ENCODE results near the gene CALCOCO1.
A peak's percentile ranks its signal among the peaks of the same experiment; 100 is the strongest.
"Not testable (repeated sequence)": the region's sequence is repeated elsewhere in the genome, so short reads cannot be mapped to it uniquely, and the experiment has no call there.

Gene CALCOCO1

GRCh38 chr12:53727310-53728041, at the start of gene CALCOCO1:
Gene CALCOCO1, minus strand, starts transcription at chr12:53727452. Its CDS starts 2,210 bp downstream, at chr12:53725242.
- peak; percentile 91 to 99 for DNase-seq

DNA sequence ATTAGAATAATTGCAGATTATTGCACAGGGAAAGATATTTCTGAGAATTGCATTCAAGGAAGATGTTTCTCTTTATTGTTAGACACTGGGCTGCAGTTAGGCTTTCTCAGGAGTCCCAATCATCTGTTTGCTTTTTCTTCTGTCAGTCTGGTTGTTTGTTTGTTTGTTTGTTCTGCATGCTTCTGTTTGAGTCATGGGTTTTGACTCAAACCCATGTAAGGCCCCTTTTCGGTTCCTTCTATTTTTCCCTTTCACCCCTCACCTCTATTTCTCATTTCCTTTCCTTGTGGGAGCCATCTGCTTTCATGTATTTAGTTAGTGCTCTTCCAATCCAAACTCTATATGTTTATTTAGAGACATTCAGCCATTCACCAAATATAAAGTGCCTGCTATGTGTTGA, 49.6 kb upstream of the CALCOCO1 start:
- DNase-seq: no peak

DNA sequence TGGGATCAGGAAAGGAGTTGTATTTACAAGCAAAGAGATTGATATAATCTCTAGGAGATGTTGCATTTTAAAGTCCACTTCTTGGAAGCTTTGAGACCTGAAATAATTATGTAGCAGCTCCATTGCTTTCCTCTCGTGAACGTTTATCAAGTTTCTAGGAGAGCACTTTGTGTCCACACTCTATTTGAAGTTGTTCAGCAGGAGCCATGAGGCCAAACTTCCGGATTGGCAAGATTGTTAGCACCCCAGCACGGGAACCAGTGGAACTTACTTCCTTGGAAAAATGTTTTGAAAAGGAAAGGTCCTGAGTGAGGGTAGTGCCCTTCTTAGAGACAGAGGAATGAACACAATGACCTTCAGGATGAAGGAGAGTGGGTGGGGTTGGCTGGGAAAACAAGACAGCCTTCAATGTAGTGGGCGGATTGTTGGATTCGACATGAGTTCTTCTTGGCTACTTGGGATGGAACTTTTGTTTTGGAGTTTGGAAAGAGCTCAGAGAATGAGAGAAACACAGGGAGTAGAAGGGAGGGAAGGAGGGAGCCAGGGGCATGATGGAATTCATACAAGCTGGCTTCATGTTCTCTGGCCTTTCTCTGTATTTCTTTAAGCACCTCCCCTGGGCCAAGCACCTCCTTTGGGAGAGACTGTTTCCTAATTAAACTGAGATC, 48.4 kb upstream of the CALCOCO1 start:
- DNase-seq: no peak

DNA sequence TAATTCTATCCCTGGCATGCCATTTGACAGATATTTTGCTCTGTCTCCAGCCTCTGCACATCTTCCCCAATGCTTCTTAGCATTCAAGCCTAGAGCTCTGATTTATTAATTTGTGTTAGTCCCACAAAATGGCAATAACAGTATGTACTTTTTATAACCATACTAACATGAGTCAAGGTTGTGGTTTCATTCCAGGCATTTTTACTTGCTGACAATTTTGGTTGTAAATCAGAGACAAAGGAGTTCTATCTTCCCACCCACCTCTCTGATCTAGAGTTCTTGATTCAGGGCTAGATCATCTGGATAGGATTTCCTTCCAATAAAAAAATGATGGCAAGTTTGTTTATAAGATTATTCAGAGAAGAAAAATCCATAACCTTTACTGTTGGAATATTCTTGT, 43.0 kb upstream of the CALCOCO1 start:
- no peak for DNase-seq

- no peak for DNase-seq
Observed at GRCh38 chr12:53768976-53769375, 41.7 kb upstream of the CALCOCO1 start.

GRCh38 chr12:53766881-53767280, 39.6 kb upstream of the CALCOCO1 start:
- no peak for DNase-seq

DNA sequence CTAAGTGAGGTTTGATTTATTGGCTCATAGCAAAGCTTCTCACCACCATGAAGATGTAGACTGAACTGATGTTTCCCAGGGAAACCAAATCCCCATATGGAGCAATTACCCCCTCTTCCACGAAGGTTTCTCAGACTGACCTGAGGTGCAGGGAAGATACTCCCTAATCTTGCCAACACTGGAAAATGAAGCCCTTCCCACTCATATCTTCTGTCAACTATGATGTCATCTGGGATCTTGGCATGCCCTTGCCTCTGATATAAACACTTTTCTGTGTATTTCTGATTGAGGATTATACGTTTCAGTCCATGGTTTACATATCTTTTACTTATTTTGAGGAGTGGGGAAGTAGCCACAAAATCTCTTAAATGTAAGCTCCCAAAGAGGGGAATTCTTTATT, 38.6 kb upstream of the CALCOCO1 start:
- no peak for DNase-seq

- DNase-seq: no peak
Observed at GRCh38 chr12:53764615-53765014, 37.4 kb upstream of the CALCOCO1 start.

- not testable (repeated sequence) for DNase-seq
Observed at GRCh38 chr12:53762793-53763192, 35.5 kb upstream of the CALCOCO1 start.

- no peak for DNase-seq
Observed at GRCh38 chr12:53761306-53761705, 34.1 kb upstream of the CALCOCO1 start.

DNA sequence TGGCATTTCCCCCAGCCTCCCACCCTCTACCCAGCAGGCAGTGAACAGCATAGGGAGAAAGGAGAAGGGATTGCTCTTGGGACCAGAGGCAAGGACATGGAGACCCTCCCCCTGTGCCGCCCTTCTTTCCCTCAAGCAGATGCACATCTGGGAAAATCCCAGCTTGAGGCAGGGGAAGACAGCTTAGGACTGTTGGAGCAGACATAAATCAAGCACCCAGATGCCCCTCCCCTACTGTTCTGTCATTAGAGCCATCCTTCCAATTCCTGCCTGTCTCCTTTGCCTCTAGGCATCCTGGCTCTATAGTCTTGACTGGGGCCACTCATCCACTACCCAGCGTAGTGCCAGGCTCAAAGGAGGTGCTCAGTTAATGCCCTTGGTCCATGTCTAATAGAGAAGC, 32.0 kb upstream of the CALCOCO1 start:
- no peak for DNase-seq

- DNase-seq: no peak
Observed at GRCh38 chr12:53758730-53759103, 31.5 kb upstream of the CALCOCO1 start.

- no peak for DNase-seq
Observed at GRCh38 chr12:53758081-53758729, 31.0 kb upstream of the CALCOCO1 start.

DNA sequence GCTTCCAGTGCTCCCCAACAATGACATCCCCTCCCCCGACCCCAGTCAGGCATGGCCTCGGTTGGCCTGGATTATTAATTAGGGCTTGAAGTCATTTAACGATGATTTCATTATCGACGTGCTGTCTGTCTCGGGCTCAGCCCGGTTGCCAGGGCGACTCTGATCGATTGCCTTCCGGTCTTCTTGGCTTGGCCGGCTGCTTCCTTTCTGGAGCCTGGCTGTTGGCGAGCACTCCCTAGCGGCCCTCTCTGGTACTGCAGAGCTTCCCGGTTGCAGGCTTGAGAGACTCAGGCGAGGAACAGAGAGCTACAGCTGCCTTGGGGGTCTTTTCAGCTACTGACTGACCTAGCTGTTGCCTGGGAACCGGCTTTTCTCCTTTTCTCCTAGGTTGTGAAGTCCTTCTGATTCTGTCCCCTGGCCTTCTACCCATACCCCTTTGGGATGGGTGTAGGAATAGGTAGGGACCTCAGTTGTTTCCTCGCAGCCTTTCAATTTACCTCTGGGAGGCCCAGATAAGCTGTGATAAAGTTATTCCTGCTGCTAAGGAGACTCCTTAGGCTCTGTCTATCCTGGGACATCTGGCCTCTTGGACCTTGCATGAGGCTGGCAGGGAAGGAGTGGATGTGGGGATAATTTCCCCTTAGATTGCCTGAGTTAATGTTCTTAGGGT, 30.0 kb upstream of the CALCOCO1 start:
- DNase-seq: peak; percentile 69 to 71

GRCh38 chr12:53756300-53757100, 29.2 kb upstream of the CALCOCO1 start:
- DNase-seq: no peak

DNA sequence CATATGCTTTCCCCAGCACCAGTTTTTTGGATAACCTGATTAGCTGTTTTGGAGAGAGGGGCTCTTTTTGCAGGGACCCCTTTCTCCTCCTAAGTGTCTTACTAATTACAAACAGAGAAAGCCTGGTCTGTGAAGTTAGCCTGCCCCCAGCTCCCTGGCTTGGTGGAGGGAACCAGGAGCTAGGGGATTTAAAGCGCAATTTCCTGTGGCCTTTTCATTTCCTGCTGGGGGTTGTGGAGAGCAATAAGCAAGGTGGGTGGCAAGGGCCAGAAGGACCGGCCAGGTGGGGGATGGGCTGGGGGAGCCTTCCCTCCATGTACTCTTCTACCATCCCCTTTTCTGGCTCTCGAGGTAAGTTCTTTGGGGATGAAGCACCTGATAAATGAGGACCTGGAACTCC, 28.6 kb upstream of the CALCOCO1 start:
- no peak for DNase-seq

GRCh38 chr12:53755451-53755891, 28.2 kb upstream of the CALCOCO1 start:
- DNase-seq: no peak

GRCh38 chr12:53754633-53755264, 27.5 kb upstream of the CALCOCO1 start:
- peak in 1 of 2 experiments; percentile 29 for DNase-seq

- DNase-seq: no peak
Observed at GRCh38 chr12:53754188-53754585, 26.9 kb upstream of the CALCOCO1 start.

DNA sequence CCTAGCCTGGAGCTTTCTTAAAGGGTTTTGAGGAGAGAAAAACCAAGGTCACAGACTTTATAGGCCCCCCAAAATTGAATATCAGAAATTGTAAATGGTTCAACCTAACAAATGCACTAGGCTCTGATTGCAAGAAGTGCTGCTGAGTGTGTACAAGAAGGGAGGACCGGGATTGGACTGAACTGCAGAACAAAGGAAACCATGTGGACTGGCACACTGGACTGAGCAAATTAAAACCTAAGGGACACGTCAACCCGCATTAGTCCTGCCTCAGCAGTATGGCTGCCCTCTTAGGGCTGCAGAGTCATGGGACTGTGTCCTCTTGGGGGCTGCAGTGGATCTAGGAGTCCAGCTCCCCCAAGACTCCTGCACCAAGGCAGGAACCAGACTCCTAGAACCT, 25.4 kb upstream of the CALCOCO1 start:
- no peak for DNase-seq

- no peak for DNase-seq
Observed at GRCh38 chr12:53752192-53752601, 24.9 kb upstream of the CALCOCO1 start.
